ENCODE data around the gene ADIG. TPM values are rescaled to one million over a fixed set of nuclear protein-coding genes. Genes with fewer than 3 reads are reported as not detected.

ADIG gene
- total and polyA plus RNA-seq, 7 experiments from 2014 or later: 0.65 TPM; not detected in 6

- no peak overlapping the region for H3K4me3 Mint-ChIP-seq
- no peaks in the 10 kb centered on the region for H3K4me1 ChIP-seq (ENCODE audit: control insufficient read depth in 2 of 2, insufficient read depth in 2 of 2, low read length in 2 of 2)
- H3K9me3 Mint-ChIP-seq: no peaks in the 10 kb centered on the region
- no peak overlapping the region for H3K4me3 ChIP-seq (ENCODE audit: low read length)
- H3K36me3 Mint-ChIP-seq: no peaks in the 10 kb centered on the region
- intact Hi-C loops (cut with micrococcal nuclease): no loop called here
- no peaks in the 10 kb centered on the region for H3K9me3 ChIP-seq (ENCODE audit: control insufficient read depth in 2 of 3, low read length in 3 of 3)
- peaks cover 0 to 6% (median 0%) of the 10 kb centered on the region in 7 donors for H3K4me1 Mint-ChIP-seq
- DNase-seq (no peak), ATAC-seq (no peak)
- CTCF ChIA-PET: no interaction called here
- no peak overlapping the region for H3K27ac ChIP-seq (ENCODE audit: low read depth, low read length)
- no peaks in the 10 kb centered on the region for H3K27me3 ChIP-seq (ENCODE audit: control insufficient read depth in 2 of 2, insufficient read depth in 2 of 2, low read length in 2 of 2)
- H3K36me3 ChIP-seq (ENCODE audit: control insufficient read depth in 2 of 3, insufficient read depth in 3 of 3, low read length in 3 of 3): no peaks in the 10 kb centered on the region
- peaks cover 0 to 9% (median 0%) of the 10 kb centered on the region in 5 donors for H3K27me3 Mint-ChIP-seq
- no peak overlapping the region for H3K27ac Mint-ChIP-seq
- POLR2A ChIA-PET: no interaction called here
These were observed 2.3 kb downstream of the ADIG start for GRCh38 chr20:38583306-38583705.

DNA sequence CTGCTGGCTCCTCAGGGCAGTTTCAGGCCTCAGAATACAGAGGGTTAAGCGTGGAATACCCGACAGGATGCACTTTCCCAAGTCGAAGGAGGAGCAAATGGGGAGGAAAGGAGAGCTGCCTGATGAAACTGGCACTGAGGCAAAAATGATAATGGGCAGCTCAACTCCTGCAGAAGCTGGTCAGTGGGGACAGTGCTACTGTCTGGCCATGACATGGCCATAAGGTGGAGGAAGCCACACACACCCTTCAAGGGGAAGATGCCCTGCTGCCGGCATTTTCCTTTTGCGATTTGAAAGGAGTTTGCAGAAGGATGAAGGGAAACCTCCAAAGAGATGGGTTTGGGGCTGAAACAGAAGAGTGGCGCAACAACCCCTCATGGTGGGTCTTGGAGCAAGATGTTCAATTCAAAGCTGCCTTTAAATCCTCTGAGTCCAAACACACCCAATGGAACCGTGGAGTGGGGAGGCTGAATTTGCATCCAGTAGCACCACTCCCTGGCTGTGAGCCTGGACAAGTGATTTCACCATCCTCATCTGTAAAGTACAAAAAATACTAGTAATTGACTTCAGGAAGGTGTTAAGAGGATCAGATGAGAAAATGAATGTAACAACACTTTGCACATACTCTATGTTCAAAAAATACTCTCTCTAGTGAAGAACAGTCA is 3.2 kb downstream of the ADIG start:
- no peak overlapping the region for H3K4me3 ChIP-seq (ENCODE audit: low read length)
- H3K36me3 ChIP-seq (ENCODE audit: control insufficient read depth in 2 of 3, insufficient read depth in 3 of 3, low read length in 3 of 3): no peaks in the 10 kb centered on the region
- ATAC-seq (no peak), DNase-seq (no peak)
- no peaks in the 10 kb centered on the region for H3K27me3 ChIP-seq (ENCODE audit: control insufficient read depth in 2 of 2, insufficient read depth in 2 of 2, low read length in 2 of 2)
- ChIA-PET CTCF (no interaction called here), POLR2A (no interaction called here)
- no peaks in the 10 kb centered on the region for H3K9me3 Mint-ChIP-seq
- H3K27ac ChIP-seq (ENCODE audit: low read depth, low read length): no peak overlapping the region
- intact Hi-C loops (cut with micrococcal nuclease): no loop called here
- H3K4me1 ChIP-seq (ENCODE audit: control insufficient read depth in 2 of 2, insufficient read depth in 2 of 2, low read length in 2 of 2): no peaks in the 10 kb centered on the region
- H3K27ac Mint-ChIP-seq: no peak overlapping the region
- peaks cover 0 to 9% (median 0%) of the 10 kb centered on the region in 5 donors for H3K27me3 Mint-ChIP-seq
- no peak overlapping the region for H3K4me3 Mint-ChIP-seq
- H3K4me1 Mint-ChIP-seq: peaks cover 0 to 6% (median 0%) of the 10 kb centered on the region in 7 donors
- no peaks in the 10 kb centered on the region for H3K36me3 Mint-ChIP-seq
- no peaks in the 10 kb centered on the region for H3K9me3 ChIP-seq (ENCODE audit: control insufficient read depth in 2 of 3, low read length in 3 of 3)

- Histone ChIP-seq H3K4me3 (ENCODE audit: low read length) (no peak overlapping the region), H3K27ac (ENCODE audit: low read depth, low read length) (no peak overlapping the region), H3K4me1 (ENCODE audit: control insufficient read depth in 2 of 2, insufficient read depth in 2 of 2, low read length in 2 of 2) (no peaks in the 10 kb centered on the region), H3K36me3 (ENCODE audit: control insufficient read depth in 2 of 3, insufficient read depth in 3 of 3, low read length in 3 of 3) (no peaks in the 10 kb centered on the region), H3K27me3 (ENCODE audit: control insufficient read depth in 2 of 2, insufficient read depth in 2 of 2, low read length in 2 of 2) (no peaks in the 10 kb centered on the region), H3K9me3 (ENCODE audit: control insufficient read depth in 2 of 3, low read length in 3 of 3) (no peaks in the 10 kb centered on the region)
- POLR2A ChIA-PET: no interaction called here
- DNase-seq (no peak), ATAC-seq (no peak)
- intact Hi-C loops (cut with micrococcal nuclease): no loop called here
- Mint-ChIP-seq H3K27me3 (peaks cover 0 to 9% (median 0%) of the 10 kb centered on the region in 5 donors), H3K9me3 (no peaks in the 10 kb centered on the region), H3K4me3 (no peak overlapping the region), H3K27ac (no peak overlapping the region), H3K36me3 (no peaks in the 10 kb centered on the region), H3K4me1 (peaks cover 0 to 1% (median 0%) of the 10 kb centered on the region in 7 donors)
- CTCF ChIA-PET: no interaction called here
These were observed 4.6 kb downstream of the ADIG start for GRCh38 chr20:38585404-38586180.

GRCh38 chr20:38586181-38586525 is 5.2 kb downstream of the ADIG start:
- no peak overlapping the region for H3K4me3 ChIP-seq (ENCODE audit: low read length)
- no peaks in the 10 kb centered on the region for H3K9me3 ChIP-seq (ENCODE audit: control insufficient read depth in 2 of 3, low read length in 3 of 3)
- no peaks in the 10 kb centered on the region for H3K36me3 Mint-ChIP-seq
- no peak for ATAC-seq
- ChIA-PET CTCF (no interaction called here), POLR2A (no interaction called here)
- H3K4me1 ChIP-seq (ENCODE audit: control insufficient read depth in 2 of 2, insufficient read depth in 2 of 2, low read length in 2 of 2): no peaks in the 10 kb centered on the region
- H3K9me3 Mint-ChIP-seq: no peaks in the 10 kb centered on the region
- no peaks in the 10 kb centered on the region for H3K27me3 ChIP-seq (ENCODE audit: control insufficient read depth in 2 of 2, insufficient read depth in 2 of 2, low read length in 2 of 2)
- H3K27ac ChIP-seq (ENCODE audit: low read depth, low read length): no peak overlapping the region
- peaks cover 0 to 9% (median 0%) of the 10 kb centered on the region in 5 donors for H3K27me3 Mint-ChIP-seq
- no peak overlapping the region for H3K27ac Mint-ChIP-seq
- H3K4me3 Mint-ChIP-seq: no peak overlapping the region
- intact Hi-C loops (cut with micrococcal nuclease): no loop called here
- H3K4me1 Mint-ChIP-seq: peaks cover 0 to 1% (median 0%) of the 10 kb centered on the region in 7 donors
- no peaks in the 10 kb centered on the region for H3K36me3 ChIP-seq (ENCODE audit: control insufficient read depth in 2 of 3, insufficient read depth in 3 of 3, low read length in 3 of 3)
- DNase-seq: no peak

GRCh38 chr20:38588303-38588702 is 7.3 kb downstream of the ADIG start:
- H3K27ac ChIP-seq (ENCODE audit: low read depth, low read length): no peak overlapping the region
- no peaks in the 10 kb centered on the region for H3K9me3 ChIP-seq (ENCODE audit: control insufficient read depth in 2 of 3, low read length in 3 of 3)
- ChIA-PET POLR2A (no interaction called here), CTCF (no interaction called here)
- no peak overlapping the region for H3K4me3 Mint-ChIP-seq
- no peaks in the 10 kb centered on the region for H3K4me1 ChIP-seq (ENCODE audit: control insufficient read depth in 2 of 2, insufficient read depth in 2 of 2, low read length in 2 of 2)
- H3K4me3 ChIP-seq (ENCODE audit: low read length): no peak overlapping the region
- no peaks in the 10 kb centered on the region for H3K27me3 ChIP-seq (ENCODE audit: control insufficient read depth in 2 of 2, insufficient read depth in 2 of 2, low read length in 2 of 2)
- no peaks in the 10 kb centered on the region for H3K36me3 Mint-ChIP-seq
- no peak for ATAC-seq
- no peaks in the 10 kb centered on the region for H3K9me3 Mint-ChIP-seq
- H3K27ac Mint-ChIP-seq: no peak overlapping the region
- no peak for DNase-seq
- no peaks in the 10 kb centered on the region for H3K36me3 ChIP-seq (ENCODE audit: control insufficient read depth in 2 of 3, insufficient read depth in 3 of 3, low read length in 3 of 3)
- intact Hi-C loops (cut with micrococcal nuclease): no loop called here
- peaks cover 0 to 9% (median 0%) of the 10 kb centered on the region in 5 donors for H3K27me3 Mint-ChIP-seq
- peaks cover 0 to 1% (median 0%) of the 10 kb centered on the region in 7 donors for H3K4me1 Mint-ChIP-seq

GRCh38 chr20:38589351-38589750 is 8.4 kb downstream of the ADIG start:
- Histone ChIP-seq H3K9me3 (ENCODE audit: control insufficient read depth in 2 of 3, low read length in 3 of 3) (no peaks in the 10 kb centered on the region), H3K27ac (ENCODE audit: low read depth, low read length) (no peak overlapping the region), H3K4me1 (ENCODE audit: control insufficient read depth in 2 of 2, insufficient read depth in 2 of 2, low read length in 2 of 2) (no peaks in the 10 kb centered on the region), H3K4me3 (ENCODE audit: low read length) (no peak overlapping the region), H3K36me3 (ENCODE audit: control insufficient read depth in 2 of 3, insufficient read depth in 3 of 3, low read length in 3 of 3) (no peaks in the 10 kb centered on the region), H3K27me3 (ENCODE audit: control insufficient read depth in 2 of 2, insufficient read depth in 2 of 2, low read length in 2 of 2) (no peaks in the 10 kb centered on the region)
- Mint-ChIP-seq H3K36me3 (no peaks in the 10 kb centered on the region), H3K4me1 (peaks cover 0 to 1% (median 0%) of the 10 kb centered on the region in 7 donors), H3K9me3 (no peaks in the 10 kb centered on the region), H3K27ac (no peak overlapping the region), H3K4me3 (no peak overlapping the region), H3K27me3 (peaks cover 0 to 9% (median 0%) of the 10 kb centered on the region in 5 donors)
- POLR2A ChIA-PET: no interaction called here
- intact Hi-C loops (cut with micrococcal nuclease): no loop called here
- DNase-seq (no peak), ATAC-seq (no peak)
- CTCF ChIA-PET: interaction anchor here (0.6 kb wide), 1 partner anchor 233 kb away, joined by 4 read pairs; no protein-coding TSS in a partner anchor

All from naive thymus-derived CD4-positive, alpha-beta T cell (primary cell).